Transverse colon (tissue), 3 donors: Measurements from ENCODE around the gene FAM47E.

Experiments used
- CTCF ChIP-seq, 5 experiments: fragments of 200-600 bp in 3 of 5; fragments of 450-650 bp in 2 of 5; sonication (generic) in 3 of 5; IDR thresholded peaks; 1 replicate in 2 of 5; 2 replicates in 3 of 5; pipeline ENCODE4 v1.5.1; 2016 to 2017; ENCODE audit warnings: antibody characterized with exemption in 5 of 5, inconsistent platforms in 3 of 5, mild to moderate bottlenecking in 2 of 5, moderate library complexity in 1 of 5
- POLR2A ChIP-seq: fragments of 450-650 bp; IDR thresholded peaks from one replicate; pipeline ENCODE4 v1.6.1; 2016; ENCODE audit warnings: antibody characterized with exemption, mild to moderate bottlenecking, moderate library complexity

GRCh38 chr4:76272999-76273398, 21.5 kb downstream of the FAM47E start:
- TF ChIP-seq CTCF (IDR thresholded peaks at IDR 0.05) (no peak), POLR2A (no peak)
